K562 (cell line): ENCODE measurements around the gene NDFIP1. TPM values are rescaled to one million over a fixed set of nuclear protein-coding genes. Genes with fewer than 3 reads are reported as not detected.

Experiments used
- ATAC-seq: fragments of 200-7000 bp; cut with Tn5 transposase; 3 replicates; pipeline ENCODE4 v1.9.1; 2020; ENCODE audit warnings: moderate library complexity
- BruUV-seq: library from RNA; stranded (reverse); fragments of 400-500 nt; replicated peaks from 2 replicates; lab custom pipeline; 2021; lab: Mats Ljungman, UMichigan
- CTCF ChIA-PET: fragments of 300-600 bp; formaldehyde crosslinking; extraction: SDS; loops from one replicate; lab custom pipeline; 2021; ENCODE audit warnings: low intra/inter-chr PET ratio; lab: Yijun Ruan, JAX
- POLR2A ChIA-PET: fragments of 300-600, 350-650 bp; sonication (Branson Sonifier 250); formaldehyde crosslinking; extraction: SDS; loops from one replicate; lab custom pipeline; 2021; ENCODE audit warnings: antibody characterized with exemption, inconsistent platforms; lab: Yijun Ruan, JAX
- DNase-seq, 4 experiments: peaks; one replicate each; pipeline versions ENCODE4 v3.0.0 to v3.0.0-alpha.2; 2011 to 2018; ENCODE audit warnings: low spot score in 3 of 4, mixed read lengths in 3 of 4; ENCODE audit errors: extremely low read depth in 1 of 4
- FAIRE-seq: peaks from 2 replicates; lab custom pipeline; 2011; peaks lifted over from hg19 to GRCh38; lab: Jason Lieb, UNC
- H2AFZ ChIP-seq: 2 replicates; pipeline ENCODE4 v1.6.0; 2011; ENCODE audit warnings: low read depth, low read length, control low read depth, inconsistent platforms
- H3K27ac ChIP-seq: fragments of 200-600 bp; 3 replicates; pipeline ENCODE4 v1.8.0; 2011; ENCODE audit warnings: low read depth, mild to moderate bottlenecking, control low read depth, inconsistent platforms, low read length, moderate library complexity, mixed read lengths; ENCODE audit errors: extremely low read depth
- H3K27me3 ChIP-seq, 2 experiments: fragments of 300-600 bp in 1 of 2; 2 replicates in 1 of 2; 3 replicates in 1 of 2; pipeline versions ENCODE4 v1.6.0 to v1.8.0; 2011; ENCODE audit warnings: inconsistent platforms in 2 of 2, low read length in 2 of 2, mild to moderate bottlenecking in 1 of 2, mixed read lengths in 1 of 2, moderate library complexity in 1 of 2; ENCODE audit not compliant: control insufficient read depth in 2 of 2, insufficient read depth in 2 of 2
- H3K36me3 ChIP-seq: fragments of 300-600 bp; 3 replicates; pipeline ENCODE4 v1.8.0; 2011; ENCODE audit warnings: mild to moderate bottlenecking, low read length, inconsistent platforms; ENCODE audit not compliant: control insufficient read depth, insufficient read depth
- H3K4me1 ChIP-seq, 2 experiments: fragments of 200-600 bp in 1 of 2; replicated peaks in 1 of 2; 2 replicates in 1 of 2; 3 replicates in 1 of 2; pipeline versions ENCODE4 v1.5.1 to v1.8.0; 2011; ENCODE audit warnings: inconsistent platforms in 2 of 2, low read length in 2 of 2, mild to moderate bottlenecking in 1 of 2, mixed read lengths in 1 of 2, moderate library complexity in 1 of 2; ENCODE audit not compliant: control insufficient read depth in 2 of 2, insufficient read depth in 2 of 2
- H3K4me2 ChIP-seq: 2 replicates; pipeline ENCODE4 v1.6.1; 2011; ENCODE audit warnings: low read length, control low read depth, inconsistent platforms, mixed read lengths; ENCODE audit not compliant: insufficient read depth
- H3K4me3 ChIP-seq: fragments of 200-600 bp; sonication (generic), shearing (Covaris generic); 2 replicates; pipeline ENCODE4 v1.5.1; 2016; ENCODE audit warnings: control low read depth, inconsistent platforms
- H3K79me2 ChIP-seq: fragments of 200-600 bp; 3 replicates; pipeline ENCODE4 v1.8.0; 2011; ENCODE audit warnings: low read length, inconsistent platforms; ENCODE audit not compliant: control insufficient read depth, insufficient read depth
- H3K9ac ChIP-seq, 2 experiments: 2 replicates each; pipeline versions ENCODE4 v1.6.0 to v1.6.1; 2011; ENCODE audit warnings: low read depth in 2 of 2, low read length in 2 of 2, control low read depth in 1 of 2, inconsistent platforms in 1 of 2, mild to moderate bottlenecking in 1 of 2, mixed read lengths in 1 of 2; ENCODE audit not compliant: insufficient read depth in 1 of 2
- H3K9me1 ChIP-seq: one replicate; pipeline ENCODE4 v1.6.0; 2011; ENCODE audit warnings: inconsistent platforms, mild to moderate bottlenecking, low read length, moderate library complexity; ENCODE audit not compliant: control insufficient read depth, insufficient read depth
- H3K9me3 ChIP-seq: replicated peaks from 2 replicates; pipeline ENCODE4 v1.5.1; 2011; ENCODE audit warnings: low read depth, low read length, inconsistent platforms; ENCODE audit not compliant: control insufficient read depth, insufficient read depth
- H4K20me1 ChIP-seq: replicated peaks from 2 replicates; pipeline ENCODE4 v1.6.1; 2011; ENCODE audit warnings: low read length, inconsistent platforms, mixed read lengths; ENCODE audit not compliant: control insufficient read depth, insufficient read depth
- ESRRA ChIP-seq: fragments of 450-650 bp; IDR thresholded peaks from 2 replicates; pipeline ENCODE4 v1.6.1; 2014; ENCODE audit warnings: low read depth, mild to moderate bottlenecking, moderate library complexity, borderline replicate concordance
- ETV5 ChIP-seq: sonication (generic); formaldehyde crosslinking; IDR thresholded peaks from 2 replicates; pipeline ENCODE4 v1.4.0; 2020; ENCODE audit warnings: low read depth, mild to moderate bottlenecking, missing genetic modification reagents
- FOXO4 ChIP-seq: fragments of 450-650 bp; formaldehyde crosslinking; IDR thresholded peaks from 2 replicates; pipeline ENCODE4 v1.4.0; 2020; ENCODE audit warnings: mild to moderate bottlenecking, moderate library complexity
- HLTF ChIP-seq: fragments of 450-650 bp; IDR thresholded peaks from 2 replicates; pipeline ENCODE4 v1.6.1; 2016
- MBD1 ChIP-seq: fragments of 250-450 bp; sonication (Bioruptor Pico); IDR thresholded peaks from 2 replicates; pipeline ENCODE4 v1.8.0; 2022; ENCODE audit warnings: inconsistent platforms
- MXD1 ChIP-seq: fragments of 250-450 bp; sonication (Bioruptor Pico); IDR thresholded peaks from 2 replicates; pipeline ENCODE4 v1.8.0; 2021; ENCODE audit warnings: borderline replicate concordance, mild to moderate bottlenecking, moderate library complexity; ENCODE audit not compliant: poor library complexity, severe bottlenecking
- NR2C1 ChIP-seq, 2 experiments: fragments of 450-650 bp; IDR thresholded peaks; 2 replicates each; pipeline ENCODE4 v1.6.1; 2017; ENCODE audit warnings: mild to moderate bottlenecking in 2 of 2, antibody characterized with exemption in 1 of 2, inconsistent platforms in 1 of 2, missing compliant biosample characterization in 1 of 2, missing genetic modification characterization in 1 of 2
- NR4A1 ChIP-seq, 2 experiments: fragments of 250-450 bp in 1 of 2; fragments of 450-650 bp in 1 of 2; sonication (Bioruptor Pico) in 1 of 2; IDR thresholded peaks; 2 replicates each; pipeline versions ENCODE4 v1.4.0 to v1.6.1; 2016 to 2020; ENCODE audit warnings: mild to moderate bottlenecking in 2 of 2, missing compliant biosample characterization in 1 of 2, missing genetic modification characterization in 1 of 2, moderate library complexity in 1 of 2
- SIN3A ChIP-seq, 2 experiments: fragments of 150-350 bp in 1 of 2; IDR thresholded peaks; 2 replicates each; pipeline ENCODE4 v1.6.1; 2011 to 2016; ENCODE audit warnings: borderline replicate concordance in 2 of 2, low read depth in 2 of 2, low read length in 2 of 2, mild to moderate bottlenecking in 2 of 2, moderate library complexity in 2 of 2; ENCODE audit not compliant: control insufficient read depth in 1 of 2
- SIN3B ChIP-seq: fragments of 450-650 bp; IDR thresholded peaks from 2 replicates; pipeline ENCODE4 v1.6.1; 2017; ENCODE audit warnings: low read depth, mild to moderate bottlenecking, moderate library complexity
- SNAPC5 ChIP-seq: fragments of 250-450 bp; sonication (Bioruptor Pico); IDR thresholded peaks from 2 replicates; pipeline ENCODE4 v1.8.0; 2021; ENCODE audit warnings: moderate library complexity, mild to moderate bottlenecking, inconsistent platforms
- TRIM28 ChIP-seq: fragments of 450-650 bp; IDR thresholded peaks from 2 replicates; pipeline ENCODE4 v1.6.1; 2017
- WGBS: fragments of 100-300 bp; shearing (Covaris generic); methylation state at CpG from one replicate; pipeline ENCODE4 v1.1.6; 2016; ENCODE audit warnings: low coverage, mixed read lengths; ENCODE audit not compliant: insufficient coverage; ENCODE audit errors: missing lambda C conversion rate; 5-methylcytosine and 5-hydroxymethylcytosine counted together
- in situ Hi-C: fragments of 300-500 bp; cut with MboI; formaldehyde crosslinking; loops from 4 replicates; pipeline ENCODE4 v1.15.0; 2018; ENCODE audit warnings: inconsistent platforms, mixed read lengths
- intact Hi-C: fragments of 100-400 bp; cut with micrococcal nuclease; formaldehyde crosslinking; loops from 2 replicates; pipeline ENCODE4 v1.14.2; 2022
- polyA plus RNA-seq, 8 experiments: library from polyadenylated mRNA; depleted of rRNA in 4 of 8; stranded (reverse) in 5 of 8; unstranded in 3 of 8; fragments of >200 nt; fragmentation: Nextera tagmentation in 2 of 8; fragmentation: Illumina TruSeq in 1 of 8; extraction: Ambion mirVana in 2 of 8; extraction: Trizol in 1 of 8; gene quantifications; 2 replicates each; pipeline versions ENCODE4 v1.2.1 to v1.2.3, GENCODE V29; 2011 to 2014; ENCODE audit warnings: inconsistent platforms in 1 of 8, missing spikeins in 1 of 8
- total RNA-seq, 7 experiments: library from RNA; depleted of rRNA in 6 of 7; stranded (reverse); fragments of >200 nt in 6 of 7; fragmentation: Illumina TruSeq in 2 of 7; extraction: Trizol in 2 of 7; gene quantifications; 2 replicates each; pipeline versions ENCODE4 v1.2.1 to v1.2.3, GENCODE V29; 2011 to 2021; ENCODE audit warnings: low replicate concordance in 1 of 7
- TF ChIP-seq, protein P1 (sequence below): sonication (generic); formaldehyde crosslinking; IDR thresholded peaks from 2 replicates; pipeline ENCODE4 v1.5.0; 2020; ENCODE audit warnings: missing genetic modification reagents
- TF ChIP-seq, protein P2 (sequence below): sonication (generic); formaldehyde crosslinking; IDR thresholded peaks from 2 replicates; pipeline ENCODE4 v1.9.0; 2022; ENCODE audit warnings: mild to moderate bottlenecking, missing genetic modification reagents

The NDFIP1 gene
- total and polyA plus RNA-seq, 9 of the 15 experiments (the other 6 are each of a cell fraction or from before 2014, with no cell fraction given): 5.3 to 37.5 (median 31.9) TPM

DNA sequence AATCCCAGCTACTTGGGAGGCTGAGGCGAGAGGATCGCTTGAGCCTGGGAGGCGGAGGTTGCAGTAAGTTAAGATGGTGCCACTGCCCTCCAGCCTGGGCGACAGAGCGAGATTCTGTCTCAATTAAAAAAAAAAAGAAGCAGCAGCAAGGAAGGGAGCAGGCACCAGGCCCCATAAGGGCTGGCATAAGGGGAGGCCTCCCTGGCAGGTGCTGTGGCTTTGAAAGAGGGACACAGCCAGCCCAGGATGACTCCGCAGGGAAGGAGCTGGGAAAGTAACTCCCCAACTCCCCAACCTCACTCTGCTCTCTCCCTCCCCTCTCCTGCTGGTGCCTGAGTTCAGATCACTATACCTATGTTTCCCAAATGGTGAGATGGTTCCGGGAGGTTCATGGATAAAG, 70.1 kb downstream of the NDFIP1 start (continued):
- TF ChIP-seq MXD1 (CRISPR knock-in tag) (no peak), ESRRA (no peak)
- TF ChIP-seq, protein P1, sequence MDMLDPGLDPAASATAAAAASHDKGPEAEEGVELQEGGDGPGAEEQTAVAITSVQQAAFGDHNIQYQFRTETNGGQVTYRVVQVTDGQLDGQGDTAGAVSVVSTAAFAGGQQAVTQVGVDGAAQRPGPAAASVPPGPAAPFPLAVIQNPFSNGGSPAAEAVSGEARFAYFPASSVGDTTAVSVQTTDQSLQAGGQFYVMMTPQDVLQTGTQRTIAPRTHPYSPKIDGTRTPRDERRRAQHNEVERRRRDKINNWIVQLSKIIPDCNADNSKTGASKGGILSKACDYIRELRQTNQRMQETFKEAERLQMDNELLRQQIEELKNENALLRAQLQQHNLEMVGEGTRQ (CRISPR knock-in tag): no peak
- TF ChIP-seq, all 486 proteins: peak for 0

DNA sequence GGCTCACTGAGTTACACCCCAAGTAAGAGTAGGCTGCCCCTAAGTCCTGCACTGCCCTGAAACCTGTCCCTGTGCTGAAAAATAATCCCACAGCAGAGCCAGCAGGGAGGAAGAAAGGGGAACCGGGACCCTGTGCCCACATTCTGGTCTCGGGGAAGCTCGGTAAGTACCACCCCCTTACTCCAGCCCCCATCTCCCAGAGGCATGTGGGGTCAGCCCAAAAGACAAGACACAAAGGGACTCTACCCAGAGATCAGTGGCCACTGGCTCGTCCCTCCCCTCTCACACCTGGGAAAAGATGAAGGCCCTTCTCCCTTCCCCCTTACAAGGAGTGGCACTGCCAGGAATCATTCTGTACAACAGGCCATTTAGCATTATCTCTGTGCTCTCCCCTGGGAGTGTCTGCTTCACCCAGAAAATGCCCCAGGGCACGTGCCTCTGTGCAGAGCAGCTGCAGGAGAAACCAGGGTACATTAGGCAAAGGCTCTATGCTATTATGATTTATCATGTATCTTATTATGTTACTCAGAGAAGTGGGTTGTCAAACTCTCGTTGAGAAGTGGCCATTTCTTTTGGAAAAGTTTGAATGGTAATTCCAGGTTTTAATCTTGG, 71.3 kb downstream of the NDFIP1 start:
- Histone ChIP-seq H3K79me2 (no peaks in the 10 kb centered on the region), H2AFZ (no peak overlapping the region), H3K4me3 (no peak overlapping the region), H3K9me1 (no peaks in the 10 kb centered on the region), H3K27ac (no peak overlapping the region), H3K9me3 (no peaks in the 10 kb centered on the region), H3K36me3 (no peaks in the 10 kb centered on the region), H3K9ac (no peak overlapping the region), H3K4me2 (no peak overlapping the region), H4K20me1 (peaks cover 3% of the 10 kb centered on the region; the same call in 1 of the 2 replicates), H3K27me3 (peaks cover 35 to 50% of the 10 kb centered on the region in 2 experiments), H3K4me1 (peaks cover 0 to 4% of the 10 kb centered on the region in 2 experiments; a peak in 1 of 5 replicates)
- in situ Hi-C loops: no loop called here
- intact Hi-C loops: no loop called here
- POLR2A ChIA-PET: no interaction called here
- no TSS peak for BruUV-seq
- DNase-seq (no peak), ATAC-seq (no peak), FAIRE-seq (no peak)
- WGBS: 0% methylated on average over 5 of the region's 6 CpGs
- CTCF ChIA-PET: interaction anchor here (0.7 kb wide), 1 partner anchor 101 kb away, joined by 3 read pairs; no protein-coding TSS in a partner anchor
- TF ChIP-seq FOXO4 (no peak), SIN3A (IDR thresholded peaks at IDR 0.05; ENCODE audit: borderline replicate concordance in 2 of 2, control insufficient read depth in 1 of 2, low read depth in 2 of 2, low read length in 2 of 2) (no peak), MBD1 (no peak), NR2C1 (IDR thresholded peaks at IDR 0.05) (no peak), NR2C1 (tag; IDR thresholded peaks at IDR 0.05) (no peak), ETV5 (CRISPR knock-in tag) (no peak), SNAPC5 (CRISPR knock-in tag) (no peak), HLTF (no peak), TRIM28 (no peak), SIN3B (no peak), NR4A1 (CRISPR knock-in tag; IDR thresholded peaks at IDR 0.05) (no peak), NR4A1 (tag; IDR thresholded peaks at IDR 0.05) (no peak)
- TF ChIP-seq, protein P2, sequence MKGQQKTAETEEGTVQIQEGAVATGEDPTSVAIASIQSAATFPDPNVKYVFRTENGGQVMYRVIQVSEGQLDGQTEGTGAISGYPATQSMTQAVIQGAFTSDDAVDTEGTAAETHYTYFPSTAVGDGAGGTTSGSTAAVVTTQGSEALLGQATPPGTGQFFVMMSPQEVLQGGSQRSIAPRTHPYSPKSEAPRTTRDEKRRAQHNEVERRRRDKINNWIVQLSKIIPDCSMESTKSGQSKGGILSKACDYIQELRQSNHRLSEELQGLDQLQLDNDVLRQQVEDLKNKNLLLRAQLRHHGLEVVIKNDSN (CRISPR knock-in tag): no peak
